Forelimb muscle (tissue), 1 donor: Measurements from ENCODE around the gene DNHD1. TPM values are rescaled to one million over a fixed set of nuclear protein-coding genes. Genes with fewer than 3 reads are reported as not detected.
A peak's percentile ranks its signal among the peaks of the same experiment; 100 is the strongest.

Experiments used
- DNase-seq: peaks from one replicate; pipeline ENCODE4 v3.0.0-alpha.2; 2013; ENCODE audit warnings: low read depth
- polyA plus RNA-seq: library from polyadenylated mRNA; unstranded; fragments of 120-200 nt; gene quantifications from one replicate; pipeline ENCODE4 v1.2.1, GENCODE V29; 2013; ENCODE audit not compliant: insufficient read length

Gene DNHD1
- polyA plus RNA-seq, 1 donor: 9.8 TPM

GRCh38 chr11:6563121-6563619 lies 66.1 kb downstream of the DNHD1 start:
- no peak for DNase-seq

DNA sequence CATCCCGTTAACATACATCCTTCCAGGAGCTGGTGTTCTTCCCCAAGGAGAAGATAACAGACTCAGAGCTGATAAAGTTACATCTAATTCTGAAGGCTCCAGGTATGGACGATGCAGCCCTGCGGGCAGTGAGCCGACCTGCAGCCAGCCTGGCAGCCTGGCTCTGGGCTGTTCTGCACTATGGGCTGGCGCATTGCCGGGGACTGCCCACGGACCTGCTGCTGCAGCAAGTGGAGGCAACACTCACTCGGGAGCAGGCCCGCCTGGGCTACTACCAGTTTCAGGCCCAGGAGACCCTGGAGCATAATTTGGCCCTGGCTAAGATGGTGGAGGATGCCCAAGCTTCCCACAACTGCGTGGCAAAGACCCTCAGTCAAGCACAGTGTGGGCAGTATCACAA lies 66.6 kb downstream of the DNHD1 start:
- DNase-seq: no peak

DNA sequence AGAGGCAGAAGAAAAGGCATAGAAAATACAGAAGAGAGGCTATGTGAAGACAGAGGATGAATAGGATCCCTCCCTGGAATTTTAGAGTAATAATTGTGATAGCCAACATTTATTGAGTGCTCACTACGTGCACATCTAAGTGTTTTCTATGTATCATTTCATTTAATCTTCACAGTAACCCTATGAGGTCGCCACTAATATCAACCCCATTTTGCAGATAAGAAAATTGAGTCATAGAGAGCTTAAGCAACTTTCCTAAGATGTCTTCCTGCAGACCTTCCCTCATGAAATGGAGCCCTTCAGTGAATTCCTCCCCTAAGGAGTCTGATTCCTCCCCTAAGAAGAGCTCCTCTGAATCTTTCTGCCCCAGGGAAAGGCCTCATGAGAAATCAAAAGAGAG lies 68.2 kb downstream of the DNHD1 start:
- no peak for DNase-seq

- no peak for DNase-seq
Observed at GRCh38 chr11:6565988-6566703, 69.1 kb downstream of the DNHD1 start.

GRCh38 chr11:6566704-6567370 lies 69.8 kb downstream of the DNHD1 start:
- DNase-seq: no peak

GRCh38 chr11:6567371-6567745 lies 70.3 kb downstream of the DNHD1 start:
- no peak for DNase-seq

DNA sequence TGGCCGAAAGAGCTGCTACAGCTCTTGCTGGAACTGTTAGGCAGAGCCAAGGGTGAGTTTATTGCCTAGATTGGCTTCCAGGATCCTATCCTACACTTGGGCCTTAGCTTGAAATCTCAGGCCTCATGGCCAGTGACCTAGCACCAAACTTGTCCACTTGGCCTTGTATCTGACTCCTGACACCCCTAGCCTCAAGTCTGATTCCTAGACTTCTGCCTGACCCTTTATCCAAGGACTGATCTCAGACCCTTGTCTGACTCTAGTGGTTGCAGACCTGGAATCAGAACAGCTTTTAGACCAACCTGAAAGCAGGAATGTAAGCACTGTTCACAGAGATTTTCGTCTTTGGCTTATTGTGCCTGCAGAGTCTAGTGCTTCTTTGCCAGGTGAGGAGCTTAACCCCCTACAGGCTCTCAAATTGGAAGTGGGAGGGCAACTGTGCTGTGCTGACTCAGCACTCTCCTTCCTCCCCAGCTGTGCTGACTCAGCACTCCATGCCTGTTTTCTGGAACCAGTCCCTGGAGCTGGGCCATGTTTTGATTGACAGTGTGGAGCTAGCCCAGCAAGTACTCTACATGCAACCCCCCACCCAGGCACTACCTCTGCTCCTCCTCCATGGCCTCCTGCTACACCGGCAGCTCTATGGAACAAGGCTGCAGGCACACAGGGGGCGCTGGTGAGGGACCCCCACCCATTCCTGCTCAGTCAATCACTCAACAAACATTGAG lies 71.3 kb downstream of the DNHD1 start:
- peak; percentile 28 for DNase-seq

DNA sequence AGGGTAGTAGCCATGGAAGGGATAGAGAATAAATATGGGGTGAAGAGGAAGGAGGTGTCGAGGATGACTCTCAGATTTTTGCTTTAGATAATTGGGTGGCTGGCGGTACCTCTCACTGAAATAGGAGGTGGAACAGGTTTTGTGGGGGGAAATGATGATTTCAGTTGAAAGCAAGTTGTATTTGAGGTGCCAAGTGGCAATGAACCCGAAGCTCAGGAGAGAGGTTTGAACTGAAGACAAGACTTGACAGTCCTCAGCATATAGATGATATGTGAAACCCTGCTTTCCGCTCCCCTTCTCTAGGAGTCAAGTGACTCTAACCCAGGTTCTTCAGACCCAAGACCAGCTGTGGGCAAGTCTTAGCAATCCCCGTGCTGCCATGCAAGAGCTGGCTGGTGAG lies 72.6 kb downstream of the DNHD1 start:
- no peak for DNase-seq

- no peak for DNase-seq
Observed at GRCh38 chr11:6570691-6571427, 73.8 kb downstream of the DNHD1 start.

GRCh38 chr11:6571434-6572008 lies 74.4 kb downstream of the DNHD1 start:
- no peak for DNase-seq

GRCh38 chr11:6572215-6572614 lies 75.1 kb downstream of the DNHD1 start:
- no peak for DNase-seq

DNA sequence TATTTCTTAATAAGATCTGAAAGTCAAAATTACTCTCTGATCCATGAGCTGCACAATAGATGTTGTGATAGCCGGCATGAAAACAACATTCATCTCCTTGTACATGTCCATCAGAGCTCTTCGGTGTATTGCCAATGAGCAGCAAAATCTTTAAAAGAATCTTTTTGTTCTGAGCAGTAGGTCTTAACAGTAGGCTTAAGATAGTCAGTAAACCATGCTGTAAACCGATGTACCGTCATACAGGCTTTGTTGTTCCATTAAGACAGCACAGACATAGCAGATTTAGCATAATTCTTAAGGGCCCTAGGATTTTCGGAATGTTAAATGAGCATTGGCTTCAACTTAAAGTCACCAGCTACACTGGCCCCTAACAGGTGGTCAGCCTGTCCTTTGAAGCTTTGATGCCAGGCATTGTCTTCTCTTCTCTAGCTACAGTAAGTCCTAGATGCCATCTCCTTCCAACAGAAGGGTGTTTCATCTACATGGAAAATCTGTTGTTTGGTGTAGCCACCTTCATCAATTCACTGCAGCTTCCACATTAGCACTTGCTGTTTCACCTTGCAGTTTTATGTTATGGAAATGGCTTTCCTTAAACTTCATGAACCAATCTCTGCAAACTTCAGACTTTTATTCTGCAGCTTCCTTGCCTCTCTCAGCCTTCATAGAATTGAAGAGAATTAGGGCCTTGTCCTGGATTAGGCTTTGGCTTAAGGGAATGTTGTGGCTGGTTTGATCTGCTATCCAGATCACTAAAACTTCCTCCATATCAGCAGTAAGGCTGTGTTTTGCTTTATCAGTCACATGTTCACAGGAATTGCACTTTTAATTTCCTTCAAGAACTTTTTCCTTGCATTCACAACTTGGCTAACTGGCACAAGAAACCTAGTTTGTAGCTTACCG lies 78.0 kb downstream of the DNHD1 start:
- DNase-seq: no peak

DNA sequence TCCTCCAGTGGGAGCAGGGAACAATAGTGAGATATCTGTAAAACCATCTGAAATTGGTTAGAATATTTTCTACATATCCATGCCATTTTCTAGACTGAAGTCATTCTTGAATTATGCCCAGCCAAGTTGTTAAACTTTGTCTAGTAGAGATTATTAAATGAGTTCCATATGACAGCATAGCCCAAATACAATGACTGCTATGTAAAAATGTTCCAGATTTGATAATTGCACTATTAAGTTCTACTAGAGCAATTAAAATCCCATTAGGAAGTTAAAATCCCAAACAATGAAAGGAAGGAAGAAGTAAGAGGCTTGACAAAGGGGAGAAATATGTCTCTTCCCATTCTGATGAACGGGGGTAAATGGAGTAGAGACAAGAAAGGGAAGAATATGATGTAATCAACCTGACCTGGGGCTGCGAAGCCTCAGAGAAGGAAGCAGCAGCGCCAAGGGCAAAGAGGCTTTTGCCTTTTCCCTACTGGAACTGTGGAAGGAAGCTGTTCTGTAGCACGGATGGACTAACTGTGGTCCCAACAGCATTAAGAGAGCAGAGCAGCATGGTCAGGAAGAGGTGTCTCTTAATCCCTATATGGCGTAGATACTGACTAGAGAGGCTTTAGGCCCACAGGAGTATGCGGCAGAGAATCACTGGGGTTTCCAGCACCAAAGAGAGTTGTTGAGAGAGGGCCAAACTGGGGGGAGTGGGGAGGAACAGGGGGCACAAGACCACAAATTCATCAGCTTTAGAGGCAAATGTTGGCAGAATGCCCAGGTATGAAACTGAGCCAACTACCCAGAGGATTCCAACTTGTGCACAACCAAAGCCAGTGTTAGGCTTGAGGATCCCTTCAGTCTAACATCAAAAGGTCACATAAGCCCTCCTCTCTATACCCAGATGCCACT lies 79.6 kb downstream of the DNHD1 start:
- no peak for DNase-seq

GRCh38 chr11:6578134-6578533 lies 81.1 kb downstream of the DNHD1 start:
- no peak for DNase-seq

- DNase-seq: no peak
Observed at GRCh38 chr11:6579681-6580080, 82.6 kb downstream of the DNHD1 start.

DNA sequence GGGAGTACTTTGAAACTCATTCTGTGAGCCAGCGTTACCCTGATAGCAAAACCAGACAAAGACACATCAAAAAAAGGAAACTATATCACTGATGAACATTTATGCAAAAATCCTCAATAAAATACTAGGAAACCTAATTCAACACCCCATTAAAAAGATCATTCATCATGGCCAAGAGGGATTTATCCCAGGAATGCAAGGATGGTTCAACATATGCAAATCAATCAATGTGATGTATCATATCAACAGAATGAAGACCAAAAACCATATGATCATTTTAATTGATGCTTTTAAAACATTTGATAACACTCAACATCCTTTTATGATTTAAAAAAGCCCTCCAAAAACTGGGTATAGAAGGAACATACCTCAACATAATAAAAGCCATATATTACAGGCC lies 86.5 kb downstream of the DNHD1 start:
- DNase-seq: no peak

GRCh38 chr11:6584528-6584927 lies 87.4 kb downstream of the DNHD1 start:
- DNase-seq: no peak

- no peak for DNase-seq
Observed at GRCh38 chr11:6586434-6587359, 89.6 kb downstream of the DNHD1 start.
